Fibroblast of lung (primary cell): ENCODE measurements around the gene PAEP. TPM values are rescaled to one million over a fixed set of nuclear protein-coding genes. Genes with fewer than 3 reads are reported as not detected.

Experiments
- DNase-seq, 2 donors: peaks; one replicate each; pipeline versions ENCODE4 v3.0.0 to v3.0.0-alpha.2; 2010; ENCODE audit warnings: low read depth in 2 of 2
- H2AFZ ChIP-seq: 2 replicates; pipeline ENCODE4 v1.5.1; 2012; ENCODE audit warnings: low read length, control low read depth, inconsistent platforms
- H3K27ac ChIP-seq: 2 replicates; pipeline ENCODE4 v1.5.1; 2011; ENCODE audit warnings: low read length, control low read depth; ENCODE audit not compliant: insufficient read depth
- H3K27me3 ChIP-seq: 2 replicates; pipeline ENCODE4 v1.5.1; 2011; ENCODE audit warnings: mild to moderate bottlenecking, low read length; ENCODE audit not compliant: control insufficient read depth, insufficient read depth
- H3K36me3 ChIP-seq: 2 replicates; pipeline ENCODE4 v1.5.1; 2011; ENCODE audit warnings: low read length; ENCODE audit not compliant: control insufficient read depth, insufficient read depth
- H3K4me1 ChIP-seq: 2 replicates; pipeline ENCODE4 v1.5.1; 2011; ENCODE audit warnings: low read length; ENCODE audit not compliant: control insufficient read depth, insufficient read depth; ENCODE audit errors: extremely low read depth
- H3K4me2 ChIP-seq: 2 replicates; pipeline ENCODE4 v1.5.1; 2011; ENCODE audit warnings: low read length, control low read depth; ENCODE audit not compliant: insufficient read depth; ENCODE audit errors: extremely low read depth
- H3K4me3 ChIP-seq, 4 experiments: fragments of 200-600 bp in 1 of 4; sonication (generic) in 1 of 4; replicated peaks in 1 of 4; 2 replicates each; pipeline ENCODE4 v1.5.1; 2011 to 2016; ENCODE audit warnings: low read length in 4 of 4, low read depth in 3 of 4, mild to moderate bottlenecking in 3 of 4, control low read depth in 2 of 4, inconsistent platforms in 1 of 4, mixed read lengths in 1 of 4; ENCODE audit not compliant: insufficient read depth in 1 of 4; ENCODE audit errors: control extremely low read depth in 1 of 4
- H3K79me2 ChIP-seq: 2 replicates; pipeline ENCODE4 v1.5.1; 2012; ENCODE audit warnings: mild to moderate bottlenecking, low read length, inconsistent platforms; ENCODE audit not compliant: control insufficient read depth, insufficient read depth
- H3K9ac ChIP-seq: 2 replicates; pipeline ENCODE4 v1.5.1; 2011; ENCODE audit warnings: mild to moderate bottlenecking, low read length, control low read depth; ENCODE audit not compliant: insufficient read depth
- H3K9me3 ChIP-seq: 2 replicates; pipeline ENCODE4 v1.5.1; 2012; ENCODE audit warnings: low read depth, low read length; ENCODE audit not compliant: control insufficient read depth, insufficient read depth
- H4K20me1 ChIP-seq: 2 replicates; pipeline ENCODE4 v1.5.1; 2011; ENCODE audit warnings: low read length; ENCODE audit not compliant: control insufficient read depth, insufficient read depth; ENCODE audit errors: extremely low read depth
- CTCF ChIP-seq, 2 donors: IDR thresholded peaks in 1 of 2; conservative IDR thresholded peaks in 1 of 2; 1 replicate in 1 of 2; 2 replicates in 1 of 2; pipeline ENCODE4 v1.5.1; 2011 to 2012; ENCODE audit warnings: low read length in 2 of 2, control low read depth in 1 of 2, inconsistent platforms in 1 of 2, low read depth in 1 of 2, mild to moderate bottlenecking in 1 of 2
- EZH2 ChIP-seq: IDR thresholded peaks from 2 replicates; pipeline ENCODE4 v1.5.1; 2012; ENCODE audit warnings: low read length, control low read depth, mild to moderate bottlenecking; ENCODE audit errors: missing control alignments
- polyA plus RNA-seq, 2 donors: library from polyadenylated mRNA; depleted of rRNA in 1 of 2; stranded (reverse) in 1 of 2; unstranded in 1 of 2; fragments of >200 nt; gene quantifications; 2 replicates each; pipeline ENCODE4 v1.2.1, GENCODE V29; 2011 to 2012; ENCODE audit warnings: missing spikeins in 1 of 2
- total RNA-seq: library from RNA; depleted of rRNA; stranded (reverse); fragments of >200 nt; gene quantifications from 2 replicates; pipeline ENCODE4 v1.2.1, GENCODE V29; 2014

Gene PAEP
- total and polyA plus RNA-seq, 2 donors (not counting 1 experiment from before 2014, with no cell fraction given): not detected

- no peak overlapping the region for H2AFZ ChIP-seq
- no peak for TF ChIP-seq CTCF (conservative IDR thresholded peaks at IDR 0.05 in 1 of 2, IDR thresholded peaks at IDR 0.05 in 1 of 2; ENCODE audit: low read depth in 1 of 2, low read length in 2 of 2)
- TF ChIP-seq EZH2: no peak
- H3K79me2 ChIP-seq: no peaks in the 10 kb centered on the region
- H3K4me2 ChIP-seq: no peak overlapping the region
- no peaks in the 10 kb centered on the region for H4K20me1 ChIP-seq
- no peak overlapping the region for H3K4me3 ChIP-seq
- H3K27ac ChIP-seq: no peak overlapping the region
- H3K4me1 ChIP-seq: no peaks in the 10 kb centered on the region
- no peaks in the 10 kb centered on the region for H3K36me3 ChIP-seq
- no peaks in the 10 kb centered on the region for H3K9me3 ChIP-seq
- no peak for DNase-seq
- no peak overlapping the region for H3K9ac ChIP-seq
- H3K27me3 ChIP-seq: no peaks in the 10 kb centered on the region
These were observed 49.8 kb downstream of the PAEP start for GRCh38 chr9:135611142-135611874.

- no peaks in the 10 kb centered on the region for H3K79me2 ChIP-seq
- no peaks in the 10 kb centered on the region for H4K20me1 ChIP-seq
- H3K9ac ChIP-seq: no peak overlapping the region
- DNase-seq: no peak
- no peaks in the 10 kb centered on the region for H3K27me3 ChIP-seq
- no peaks in the 10 kb centered on the region for H3K36me3 ChIP-seq
- no peak for TF ChIP-seq EZH2
- TF ChIP-seq CTCF (conservative IDR thresholded peaks at IDR 0.05 in 1 of 2, IDR thresholded peaks at IDR 0.05 in 1 of 2; ENCODE audit: low read depth in 1 of 2, low read length in 2 of 2): no peak
- H3K27ac ChIP-seq: no peak overlapping the region
- no peaks in the 10 kb centered on the region for H3K4me1 ChIP-seq
- H3K4me2 ChIP-seq: no peak overlapping the region
- H3K4me3 ChIP-seq: no peak overlapping the region
- H2AFZ ChIP-seq: no peak overlapping the region
- H3K9me3 ChIP-seq: no peaks in the 10 kb centered on the region
These were observed 50.3 kb downstream of the PAEP start for GRCh38 chr9:135611875-135612209.

- Histone ChIP-seq H3K4me1 (no peaks in the 10 kb centered on the region), H3K36me3 (no peaks in the 10 kb centered on the region), H3K27ac (no peak overlapping the region), H3K4me3 (no peak overlapping the region), H3K27me3 (no peaks in the 10 kb centered on the region), H4K20me1 (no peaks in the 10 kb centered on the region), H2AFZ (no peak overlapping the region), H3K4me2 (no peak overlapping the region), H3K9me3 (no peaks in the 10 kb centered on the region), H3K79me2 (no peaks in the 10 kb centered on the region), H3K9ac (no peak overlapping the region)
- no peak for DNase-seq
- TF ChIP-seq CTCF (conservative IDR thresholded peaks at IDR 0.05 in 1 of 2, IDR thresholded peaks at IDR 0.05 in 1 of 2; ENCODE audit: low read depth in 1 of 2, low read length in 2 of 2) (no peak), EZH2 (no peak)
These were observed 50.9 kb downstream of the PAEP start for GRCh38 chr9:135612437-135612836.
